ENCODE measurements around the gene TCP1.

The TCP1 gene

DNA sequence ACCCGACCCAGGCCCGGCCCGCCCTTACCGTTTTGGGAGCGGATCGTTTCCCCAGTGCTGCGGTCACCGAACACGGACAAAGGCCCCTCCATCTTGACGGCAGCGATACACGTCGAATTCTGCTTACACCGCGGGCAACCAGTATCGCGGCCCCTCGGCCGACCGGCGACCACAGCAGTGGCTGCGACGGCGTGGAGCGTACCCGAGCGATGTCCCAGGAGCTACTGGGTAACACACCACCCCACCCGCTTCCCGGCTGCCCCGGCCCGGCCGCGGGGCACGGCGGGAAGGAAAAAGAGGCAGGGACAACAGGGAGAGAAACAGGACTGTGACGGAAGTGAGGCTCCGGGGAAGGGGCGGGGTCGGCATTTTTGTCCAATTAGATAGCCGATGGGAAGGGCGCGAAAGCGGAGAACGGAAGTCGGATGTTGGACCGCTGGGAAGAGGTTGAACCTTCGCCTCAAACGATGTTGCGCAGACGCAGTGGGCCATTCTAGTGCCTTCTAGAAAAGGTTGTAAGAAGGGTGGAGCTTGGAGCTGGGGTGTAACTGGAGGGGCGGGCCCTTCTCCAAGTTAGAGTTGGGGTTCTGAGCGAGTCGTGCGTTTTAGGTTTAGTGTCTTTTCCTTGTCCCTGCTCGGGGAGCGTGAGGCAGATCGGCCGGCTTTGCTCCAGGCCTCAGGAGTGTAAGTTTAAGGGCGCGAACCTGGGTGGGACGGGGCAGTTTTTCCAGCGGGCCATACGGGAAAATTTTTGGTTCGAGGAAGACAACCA is at the start of gene TCP1:
Gene TCP1 (minus strand): TSS at position 226 of the 772 bp plus-strand sequence. CDS start 134 bp downstream, at position 92.
- TF ChIP-seq, protein P1, sequence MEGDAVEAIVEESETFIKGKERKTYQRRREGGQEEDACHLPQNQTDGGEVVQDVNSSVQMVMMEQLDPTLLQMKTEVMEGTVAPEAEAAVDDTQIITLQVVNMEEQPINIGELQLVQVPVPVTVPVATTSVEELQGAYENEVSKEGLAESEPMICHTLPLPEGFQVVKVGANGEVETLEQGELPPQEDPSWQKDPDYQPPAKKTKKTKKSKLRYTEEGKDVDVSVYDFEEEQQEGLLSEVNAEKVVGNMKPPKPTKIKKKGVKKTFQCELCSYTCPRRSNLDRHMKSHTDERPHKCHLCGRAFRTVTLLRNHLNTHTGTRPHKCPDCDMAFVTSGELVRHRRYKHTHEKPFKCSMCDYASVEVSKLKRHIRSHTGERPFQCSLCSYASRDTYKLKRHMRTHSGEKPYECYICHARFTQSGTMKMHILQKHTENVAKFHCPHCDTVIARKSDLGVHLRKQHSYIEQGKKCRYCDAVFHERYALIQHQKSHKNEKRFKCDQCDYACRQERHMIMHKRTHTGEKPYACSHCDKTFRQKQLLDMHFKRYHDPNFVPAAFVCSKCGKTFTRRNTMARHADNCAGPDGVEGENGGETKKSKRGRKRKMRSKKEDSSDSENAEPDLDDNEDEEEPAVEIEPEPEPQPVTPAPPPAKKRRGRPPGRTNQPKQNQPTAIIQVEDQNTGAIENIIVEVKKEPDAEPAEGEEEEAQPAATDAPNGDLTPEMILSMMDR (IDR thresholded peaks at IDR 0.05): no peak

DNA sequence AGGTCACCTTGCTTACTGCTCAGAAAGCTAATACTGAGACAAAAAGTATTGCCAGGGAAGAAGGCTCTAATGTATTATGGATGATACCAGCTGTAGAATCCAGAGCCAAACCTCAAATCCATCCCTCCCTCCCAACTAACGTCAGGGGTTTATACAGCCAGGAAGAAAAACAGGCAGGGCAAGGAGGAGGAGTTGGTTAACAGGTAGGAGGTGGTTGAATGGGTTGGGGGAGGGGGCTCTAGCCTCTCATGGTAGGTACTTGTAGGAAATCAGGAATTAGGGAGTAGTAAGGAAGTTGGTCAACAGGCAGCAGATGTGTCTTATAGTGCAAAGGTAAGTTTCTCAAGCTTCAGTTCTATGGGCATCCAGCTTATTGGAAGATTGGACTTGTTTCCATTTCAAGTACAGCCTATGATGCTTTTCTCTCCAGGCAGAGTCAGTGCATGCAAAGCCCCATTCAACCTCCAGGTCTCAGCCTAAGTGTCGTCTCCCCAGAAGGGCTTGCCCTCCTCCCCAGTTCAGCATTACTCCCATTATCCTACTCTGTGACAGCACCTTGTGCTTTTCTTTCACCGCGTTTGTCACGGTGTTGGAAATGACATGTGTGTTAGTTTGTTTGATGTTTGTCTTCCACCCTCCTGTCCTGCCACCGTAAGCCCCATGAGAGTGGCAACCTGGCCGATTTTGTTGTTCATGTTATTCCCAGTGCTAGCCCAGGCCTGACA is 48.8 kb upstream of the TCP1 start:
- TF ChIP-seq, protein P1 (IDR thresholded peaks at IDR 0.05): no peak

GRCh38 chr6:159837511-159837910 is 48.1 kb upstream of the TCP1 start:
- TF ChIP-seq, protein P1 (IDR thresholded peaks at IDR 0.05): no peak

GRCh38 chr6:159836718-159837490 is 47.5 kb upstream of the TCP1 start:
- TF ChIP-seq, protein P1 (IDR thresholded peaks at IDR 0.05): no peak

DNA sequence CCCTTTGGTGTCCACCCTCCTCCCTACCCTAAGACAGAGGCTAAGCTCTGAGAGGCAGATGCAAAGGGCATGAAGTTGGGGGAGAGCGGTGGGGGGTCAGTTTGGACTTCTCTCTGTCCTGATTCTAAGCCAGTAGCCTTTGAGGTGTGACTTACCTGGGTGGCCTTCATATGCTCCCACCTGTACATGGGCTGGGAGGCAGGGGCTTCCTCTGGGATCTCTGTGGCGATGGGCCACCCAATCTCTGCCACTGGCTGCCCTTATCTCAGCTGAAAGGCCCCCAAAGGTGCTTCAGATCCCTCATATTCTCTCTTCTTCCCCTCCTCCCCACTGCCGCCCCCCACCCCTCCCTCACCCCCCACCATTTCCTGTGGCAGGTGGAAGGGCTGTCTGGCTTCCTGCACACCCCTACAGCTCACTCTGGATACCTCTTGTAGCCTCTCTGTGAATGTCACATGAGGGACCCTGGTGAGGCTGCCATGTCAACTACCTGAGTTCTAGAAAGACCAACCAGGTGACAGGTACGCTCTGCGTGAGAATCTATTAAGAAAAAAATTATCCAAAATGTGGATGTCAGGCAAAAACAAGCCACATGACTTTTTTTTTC is 44.7 kb upstream of the TCP1 start:
- TF ChIP-seq, protein P1 (IDR thresholded peaks at IDR 0.05): no peak

GRCh38 chr6:159833556-159833955 is 44.2 kb upstream of the TCP1 start:
- TF ChIP-seq, protein P1 (IDR thresholded peaks at IDR 0.05): no peak

DNA sequence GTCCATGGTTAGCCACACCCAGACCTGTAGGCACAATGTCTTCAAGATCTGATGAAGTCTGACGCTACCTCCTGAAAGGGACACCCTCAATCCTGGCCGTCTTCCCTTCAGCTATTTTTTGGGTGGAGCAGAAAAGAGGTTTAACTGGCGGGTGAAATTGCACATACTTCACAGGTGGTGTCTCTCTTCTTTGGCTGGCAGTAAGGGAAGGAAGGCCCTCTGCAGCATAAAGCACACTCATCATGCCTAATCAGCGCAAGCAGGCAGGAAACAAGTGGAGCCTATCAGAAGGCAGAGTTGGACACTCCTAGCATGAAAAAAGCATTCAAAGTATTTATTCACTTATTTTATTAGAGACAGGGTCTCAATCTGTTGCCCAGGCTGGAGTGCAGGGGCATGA is 43.5 kb upstream of the TCP1 start:
- TF ChIP-seq, protein P1 (IDR thresholded peaks at IDR 0.05): no peak

All from LNCAP (cell line).